Measurements from ENCODE around the gene SMR3A. TPM values are rescaled to one million over a fixed set of nuclear protein-coding genes. Genes with fewer than 3 reads are reported as not detected.

SMR3A gene
- total RNA-seq, 2 experiments from 2014 or later = not detected

- ChIA-PET POLR2A (no interaction called here), CTCF (no interaction called here)
- Mint-ChIP-seq H3K4me1 (ENCODE audit: low read depth) (no peaks in the 10 kb centered on the region), H3K4me3 (no peak within 1 kb of the TSS), H3K36me3 (ENCODE audit: low read depth) (no peaks in the 10 kb centered on the region), H3K27ac (no peak within 1 kb of the TSS), H3K9me3 (no peaks in the 10 kb centered on the region), H3K27me3 (no peaks in the 10 kb centered on the region)
- ATAC-seq (no peak), DNase-seq (no peak)
- intact Hi-C loops (cut with micrococcal nuclease) = no loop called here
- TF ChIP-seq CTCF (IDR thresholded peaks at IDR 0.05) = no peak
Measured at GRCh38 chr4:70382691-70383181, 22.2 kb downstream of the SMR3A start, which contains the start of gene SMR3B. Gene SMR3B, plus strand, starts transcription at chr4:70383131. Its CDS starts 1,380 bp downstream, at chr4:70384511.

- no peak overlapping the region for H3K27ac Mint-ChIP-seq
- ATAC-seq = no peak
Measured at GRCh38 chr4:70392057-70392776, 31.7 kb downstream of the SMR3A start.

GRCh38 chr4:70397580-70397979, 37.0 kb downstream of the SMR3A start, which contains the start of gene OPRPN:
Gene OPRPN, plus strand, starts transcription at chr4:70397940. Its CDS starts 1,346 bp downstream, at chr4:70399286.
- Mint-ChIP-seq H3K9me3 (no peaks in the 10 kb centered on the region), H3K4me3 (no peak within 1 kb of the TSS), H3K4me1 (ENCODE audit: low read depth) (no peaks in the 10 kb centered on the region), H3K36me3 (ENCODE audit: low read depth) (no peaks in the 10 kb centered on the region), H3K27me3 (no peaks in the 10 kb centered on the region), H3K27ac (no peak within 1 kb of the TSS)
- DNase-seq (no peak), ATAC-seq (no peak)
- ChIA-PET CTCF (no interaction called here), POLR2A (no interaction called here)
- no peak for TF ChIP-seq CTCF (IDR thresholded peaks at IDR 0.05)
- intact Hi-C loops (cut with micrococcal nuclease) = no loop called here

More at GRCh38 chr4:70392057-70392776, 31.7 kb downstream of the SMR3A start:
- Mint-ChIP-seq H3K36me3 (ENCODE audit: low read depth) (no peaks in the 10 kb centered on the region), H3K27me3 (no peaks in the 10 kb centered on the region), H3K9me3 (no peaks in the 10 kb centered on the region), H3K4me3 (no peak overlapping the region), H3K4me1 (ENCODE audit: low read depth) (no peaks in the 10 kb centered on the region)
- POLR2A ChIA-PET = interaction anchor here (0.9 kb wide), 1 partner anchor 35 kb away, joined by 3 read pairs; no protein-coding TSS in a partner anchor
- intact Hi-C loops (cut with micrococcal nuclease) = no loop called here
- CTCF ChIA-PET = no interaction called here
- TF ChIP-seq CTCF (IDR thresholded peaks at IDR 0.05) = no peak
- DNase-seq = no peak

GRCh38 chr4:70399319-70399718, 38.8 kb downstream of the SMR3A start:
- no peak for ATAC-seq
- POLR2A ChIA-PET = no interaction called here
- H3K4me1 Mint-ChIP-seq (ENCODE audit: low read depth) = no peaks in the 10 kb centered on the region

More at GRCh38 chr4:70399319-70399718, 38.8 kb downstream of the SMR3A start:
- Mint-ChIP-seq H3K27ac (no peak overlapping the region), H3K36me3 (ENCODE audit: low read depth) (no peaks in the 10 kb centered on the region), H3K4me3 (no peak overlapping the region), H3K9me3 (no peaks in the 10 kb centered on the region), H3K27me3 (no peaks in the 10 kb centered on the region)
- no peak for TF ChIP-seq CTCF (IDR thresholded peaks at IDR 0.05)
- CTCF ChIA-PET = no interaction called here
- intact Hi-C loops (cut with micrococcal nuclease) = no loop called here
- DNase-seq = no peak

Measured in activated CD8-positive, alpha-beta T cell treated with anti-CD3 and anti-CD28 coated beads for 36 hours (primary cell).